Liver (tissue), 9 donors: ENCODE measurements around the gene ELAVL2. TPM values are rescaled to one million over a fixed set of nuclear protein-coding genes. Genes with fewer than 3 reads are reported as not detected.

ENCODE experiments used
- DNase-seq: peaks from one replicate; pipeline ENCODE4 v3.0.0-alpha.2; 2017; ENCODE audit warnings: low spot score
- H3K27ac ChIP-seq, 2 donors: one replicate each; pipeline ENCODE4 v1.7.0; 2013; ENCODE audit warnings: inconsistent platforms in 2 of 2, low read length in 2 of 2, control low read depth in 1 of 2, low read depth in 1 of 2, mild to moderate bottlenecking in 1 of 2
- H3K27me3 ChIP-seq, 4 donors: one replicate each; pipeline versions ENCODE4 v1.6.1 to v1.7.0; 2013; ENCODE audit warnings: low read length in 3 of 4, inconsistent platforms in 1 of 4, mild to moderate bottlenecking in 1 of 4, moderate library complexity in 1 of 4; ENCODE audit not compliant: control insufficient read depth in 4 of 4, insufficient read depth in 4 of 4
- H3K36me3 ChIP-seq, 4 donors: one replicate each; pipeline versions ENCODE4 v1.6.1 to v1.7.0; 2013; ENCODE audit warnings: low read length in 3 of 4, mild to moderate bottlenecking in 3 of 4, low read depth in 1 of 4, moderate library complexity in 1 of 4; ENCODE audit not compliant: control insufficient read depth in 4 of 4, insufficient read depth in 3 of 4
- H3K4me1 ChIP-seq, 4 donors: one replicate each; pipeline versions ENCODE4 v1.6.1 to v1.7.0; 2013; ENCODE audit warnings: low read length in 3 of 4, mild to moderate bottlenecking in 3 of 4, moderate library complexity in 1 of 4; ENCODE audit not compliant: control insufficient read depth in 4 of 4, insufficient read depth in 4 of 4
- H3K4me3 ChIP-seq, 3 donors: one replicate each; pipeline versions ENCODE4 v1.6.1 to v1.7.0; 2013; ENCODE audit warnings: low read length in 3 of 3, control low read depth in 1 of 3, low read depth in 1 of 3, mild to moderate bottlenecking in 1 of 3
- H3K9ac ChIP-seq, 2 donors: one replicate each; pipeline ENCODE4 v1.7.0; 2013; ENCODE audit warnings: low read length in 2 of 2, mild to moderate bottlenecking in 2 of 2, moderate library complexity in 2 of 2, control low read depth in 1 of 2, low read depth in 1 of 2
- H3K9me3 ChIP-seq, 4 donors: one replicate each; pipeline versions ENCODE4 v1.6.1 to v1.7.0; 2013; ENCODE audit warnings: low read length in 3 of 4; ENCODE audit not compliant: control insufficient read depth in 4 of 4
- EGR1 ChIP-seq, 2 donors: IDR thresholded peaks; 2 replicates each; pipeline ENCODE4 v1.6.1; 2016 to 2018; ENCODE audit warnings: antibody characterized with exemption in 2 of 2, low read depth in 2 of 2
- FOXA1 ChIP-seq: IDR thresholded peaks from 2 replicates; pipeline ENCODE4 v1.6.1; 2016; ENCODE audit warnings: antibody characterized with exemption
- FOXA2 ChIP-seq: IDR thresholded peaks from 2 replicates; pipeline ENCODE4 v1.6.1; 2016; ENCODE audit warnings: antibody characterized with exemption
- HNF4A ChIP-seq, 2 donors: conservative IDR thresholded peaks; 2 replicates each; pipeline ENCODE4 v1.6.1; 2016; ENCODE audit warnings: antibody characterized with exemption in 2 of 2, mild to moderate bottlenecking in 2 of 2
- NR2F2 ChIP-seq: IDR thresholded peaks from 2 replicates; pipeline ENCODE4 v1.6.1; 2016; ENCODE audit warnings: antibody characterized with exemption
- RAD21 ChIP-seq, 2 donors: IDR thresholded peaks; 2 replicates each; pipeline ENCODE4 v1.6.1; 2016; ENCODE audit warnings: antibody characterized with exemption in 2 of 2, mild to moderate bottlenecking in 2 of 2
- RXRA ChIP-seq, 2 donors: IDR thresholded peaks; 2 replicates each; pipeline ENCODE4 v1.6.1; 2017 to 2018; ENCODE audit warnings: antibody characterized with exemption in 2 of 2, mild to moderate bottlenecking in 1 of 2
- SP1 ChIP-seq: IDR thresholded peaks from 2 replicates; pipeline ENCODE4 v1.6.1; 2018; ENCODE audit warnings: antibody characterized with exemption, mild to moderate bottlenecking
- TAF1 ChIP-seq: conservative IDR thresholded peaks from 2 replicates; pipeline ENCODE4 v1.6.1; 2016; ENCODE audit warnings: antibody characterized with exemption, mild to moderate bottlenecking
- YY1 ChIP-seq: IDR thresholded peaks from 2 replicates; pipeline ENCODE4 v1.6.1; 2016; ENCODE audit warnings: antibody characterized with exemption, mild to moderate bottlenecking
- WGBS: extraction: QIAGEN DNeasy Blood & Tissue Kit; methylation state at CpG from one replicate; pipeline ENCODE4 v1.1.7; 2013; 5-methylcytosine and 5-hydroxymethylcytosine counted together
- polyA plus RNA-seq, 2 donors: library from polyadenylated mRNA; stranded (reverse) in 1 of 2; unstranded in 1 of 2; fragments of 200-250 nt in 1 of 2; fragments of >200 nt in 1 of 2; fragmentation: Nextera tagmentation in 1 of 2; extraction: Ambion mirVana in 1 of 2; gene quantifications; one replicate each; pipeline versions ENCODE4 v1.2.1 to v1.2.3, GENCODE V29; 2013 to 2015
- total RNA-seq, 2 donors: library from RNA; depleted of rRNA; stranded (reverse); fragments of >200 nt; gene quantifications; one replicate each; pipeline ENCODE4 v1.2.3, GENCODE V29; 2014
- TF ChIP-seq, protein P1 (sequence below): IDR thresholded peaks from 2 replicates; pipeline ENCODE4 v1.6.1; 2016; ENCODE audit warnings: antibody characterized with exemption
- TF ChIP-seq, protein P2 (sequence below): IDR thresholded peaks from 2 replicates; pipeline ENCODE4 v1.6.1; 2016; ENCODE audit warnings: antibody characterized with exemption
- TF ChIP-seq, protein P3 (sequence below): IDR thresholded peaks from 2 replicates; pipeline ENCODE4 v1.6.1; 2016; ENCODE audit warnings: antibody characterized with exemption
- TF ChIP-seq, protein P4 (sequence below): IDR thresholded peaks from 2 replicates; pipeline ENCODE4 v1.6.1; 2016; ENCODE audit warnings: antibody characterized with exemption, mild to moderate bottlenecking
- TF ChIP-seq, protein P5 (sequence below): fragments of 150-350 bp; IDR thresholded peaks from 2 replicates; pipeline ENCODE4 v1.5.1; 2017; ENCODE audit warnings: improper control_type of control experiment, low read depth, low read length; ENCODE audit not compliant: missing input control
- donor health status: healthy.
- donor health status: healthy.
- donor health status: healthy.
- donor health status: healthy.
- donor health status: healthy.

Gene ELAVL2
- total and polyA plus RNA-seq, 4 donors: 0.19 TPM; not detected in 3

DNA sequence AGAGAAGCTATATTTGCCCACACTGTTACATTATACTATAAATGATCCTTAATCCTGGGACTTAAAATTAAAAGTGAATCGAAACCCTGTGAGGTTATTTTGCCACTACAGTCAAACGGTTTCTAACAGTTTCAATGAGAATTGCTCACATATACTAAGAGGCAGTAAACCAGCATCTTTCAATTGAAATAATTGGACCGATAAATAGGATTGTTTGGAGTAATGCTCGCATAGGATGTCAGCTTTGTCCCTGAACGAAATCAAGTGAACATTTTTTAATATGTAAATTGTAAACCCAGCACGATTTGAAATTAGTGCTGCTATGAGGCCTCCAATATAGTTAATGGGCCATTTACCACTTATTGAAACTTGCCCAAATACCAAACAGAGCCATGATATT is 60.5 kb downstream of the ELAVL2 start (continued):
- TF ChIP-seq RXRA (IDR thresholded peaks at IDR 0.05): no peak
- TF ChIP-seq HNF4A (conservative IDR thresholded peaks at IDR 0.05): no peak
- no peak for TF ChIP-seq EGR1 (IDR thresholded peaks at IDR 0.05; ENCODE audit: low read depth in 2 of 2)
- TF ChIP-seq, protein P1, sequence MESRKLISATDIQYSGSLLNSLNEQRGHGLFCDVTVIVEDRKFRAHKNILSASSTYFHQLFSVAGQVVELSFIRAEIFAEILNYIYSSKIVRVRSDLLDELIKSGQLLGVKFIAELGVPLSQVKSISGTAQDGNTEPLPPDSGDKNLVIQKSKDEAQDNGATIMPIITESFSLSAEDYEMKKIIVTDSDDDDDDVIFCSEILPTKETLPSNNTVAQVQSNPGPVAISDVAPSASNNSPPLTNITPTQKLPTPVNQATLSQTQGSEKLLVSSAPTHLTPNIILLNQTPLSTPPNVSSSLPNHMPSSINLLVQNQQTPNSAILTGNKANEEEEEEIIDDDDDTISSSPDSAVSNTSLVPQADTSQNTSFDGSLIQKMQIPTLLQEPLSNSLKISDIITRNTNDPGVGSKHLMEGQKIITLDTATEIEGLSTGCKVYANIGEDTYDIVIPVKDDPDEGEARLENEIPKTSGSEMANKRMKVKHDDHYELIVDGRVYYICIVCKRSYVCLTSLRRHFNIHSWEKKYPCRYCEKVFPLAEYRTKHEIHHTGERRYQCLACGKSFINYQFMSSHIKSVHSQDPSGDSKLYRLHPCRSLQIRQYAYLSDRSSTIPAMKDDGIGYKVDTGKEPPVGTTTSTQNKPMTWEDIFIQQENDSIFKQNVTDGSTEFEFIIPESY: no peak
- TF ChIP-seq NR2F2: no peak
- no peak for TF ChIP-seq RAD21 (IDR thresholded peaks at IDR 0.05)

DNA sequence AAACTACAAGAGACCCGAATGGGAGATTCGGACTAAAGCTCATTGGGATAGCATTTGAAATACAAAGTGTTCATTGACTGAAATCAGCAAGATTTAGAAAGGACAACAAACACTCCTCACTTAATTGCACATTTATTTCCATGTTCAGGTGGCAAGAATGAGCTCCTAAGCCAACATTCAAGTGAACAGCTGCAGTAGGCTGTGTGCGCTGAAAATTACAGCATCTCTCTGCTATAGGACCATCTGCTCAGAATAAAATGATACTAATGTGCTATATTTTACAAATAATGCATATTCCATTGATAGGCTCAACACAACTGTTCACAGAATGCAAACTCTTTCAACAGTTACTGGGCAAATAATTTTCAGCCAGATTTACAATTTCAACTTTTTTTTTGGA is 61.8 kb downstream of the ELAVL2 start:
- Histone ChIP-seq H3K27ac (no peak overlapping the region), H3K4me3 (no peak overlapping the region), H3K9me3 (no peaks in the 10 kb centered on the region), H3K36me3 (no peaks in the 10 kb centered on the region), H3K27me3 (no peaks in the 10 kb centered on the region), H3K9ac (no peak overlapping the region), H3K4me1 (no peaks in the 10 kb centered on the region)
- 71% methylated on average over 3 of the region's 3 CpGs for WGBS
- TF ChIP-seq, protein P2, sequence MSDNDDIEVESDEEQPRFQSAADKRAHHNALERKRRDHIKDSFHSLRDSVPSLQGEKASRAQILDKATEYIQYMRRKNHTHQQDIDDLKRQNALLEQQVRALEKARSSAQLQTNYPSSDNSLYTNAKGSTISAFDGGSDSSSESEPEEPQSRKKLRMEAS: no peak
- TF ChIP-seq FOXA1 (no peak), NR2F2 (no peak)
- no peak for DNase-seq

DNA sequence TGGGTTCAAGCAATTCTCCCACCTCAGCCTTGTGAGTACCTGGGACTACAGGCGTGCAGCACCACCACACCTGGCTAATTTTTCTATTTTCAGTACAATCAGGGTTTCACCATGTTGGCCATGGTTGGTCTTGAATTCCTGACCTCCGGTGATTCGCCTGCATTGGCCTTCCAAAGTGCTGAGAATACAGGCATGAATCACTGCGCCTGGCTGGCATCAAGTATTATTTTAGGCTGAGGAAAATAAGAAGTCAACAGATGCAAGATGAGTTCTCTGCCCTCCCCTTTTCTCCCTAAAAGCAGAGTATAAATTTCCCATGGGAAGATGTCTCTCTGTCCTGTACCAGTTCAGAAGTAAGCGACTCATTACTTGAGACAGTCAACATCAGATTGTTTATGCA is 71.5 kb downstream of the ELAVL2 start:
- WGBS: 77% methylated on average over 5 of the region's 5 CpGs
- H3K9me3 ChIP-seq: no peaks in the 10 kb centered on the region
- no peaks in the 10 kb centered on the region for H3K36me3 ChIP-seq
- H3K4me1 ChIP-seq: no peaks in the 10 kb centered on the region
- H3K9ac ChIP-seq: no peak overlapping the region
- no peak for DNase-seq
- H3K27ac ChIP-seq: no peak overlapping the region
- no peak overlapping the region for H3K4me3 ChIP-seq
- TF ChIP-seq RAD21 (IDR thresholded peaks at IDR 0.05) (no peak), EGR1 (IDR thresholded peaks at IDR 0.05; ENCODE audit: low read depth in 2 of 2) (no peak), FOXA2 (no peak), HNF4A (conservative IDR thresholded peaks at IDR 0.05) (no peak), TAF1 (no peak), NR2F2 (no peak), YY1 (no peak), FOXA1 (no peak), RXRA (IDR thresholded peaks at IDR 0.05) (no peak), SP1 (no peak)
- TF ChIP-seq, protein P1: no peak
- TF ChIP-seq, protein P3, sequence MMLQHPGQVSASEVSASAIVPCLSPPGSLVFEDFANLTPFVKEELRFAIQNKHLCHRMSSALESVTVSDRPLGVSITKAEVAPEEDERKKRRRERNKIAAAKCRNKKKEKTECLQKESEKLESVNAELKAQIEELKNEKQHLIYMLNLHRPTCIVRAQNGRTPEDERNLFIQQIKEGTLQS: no peak
- TF ChIP-seq, protein P4, sequence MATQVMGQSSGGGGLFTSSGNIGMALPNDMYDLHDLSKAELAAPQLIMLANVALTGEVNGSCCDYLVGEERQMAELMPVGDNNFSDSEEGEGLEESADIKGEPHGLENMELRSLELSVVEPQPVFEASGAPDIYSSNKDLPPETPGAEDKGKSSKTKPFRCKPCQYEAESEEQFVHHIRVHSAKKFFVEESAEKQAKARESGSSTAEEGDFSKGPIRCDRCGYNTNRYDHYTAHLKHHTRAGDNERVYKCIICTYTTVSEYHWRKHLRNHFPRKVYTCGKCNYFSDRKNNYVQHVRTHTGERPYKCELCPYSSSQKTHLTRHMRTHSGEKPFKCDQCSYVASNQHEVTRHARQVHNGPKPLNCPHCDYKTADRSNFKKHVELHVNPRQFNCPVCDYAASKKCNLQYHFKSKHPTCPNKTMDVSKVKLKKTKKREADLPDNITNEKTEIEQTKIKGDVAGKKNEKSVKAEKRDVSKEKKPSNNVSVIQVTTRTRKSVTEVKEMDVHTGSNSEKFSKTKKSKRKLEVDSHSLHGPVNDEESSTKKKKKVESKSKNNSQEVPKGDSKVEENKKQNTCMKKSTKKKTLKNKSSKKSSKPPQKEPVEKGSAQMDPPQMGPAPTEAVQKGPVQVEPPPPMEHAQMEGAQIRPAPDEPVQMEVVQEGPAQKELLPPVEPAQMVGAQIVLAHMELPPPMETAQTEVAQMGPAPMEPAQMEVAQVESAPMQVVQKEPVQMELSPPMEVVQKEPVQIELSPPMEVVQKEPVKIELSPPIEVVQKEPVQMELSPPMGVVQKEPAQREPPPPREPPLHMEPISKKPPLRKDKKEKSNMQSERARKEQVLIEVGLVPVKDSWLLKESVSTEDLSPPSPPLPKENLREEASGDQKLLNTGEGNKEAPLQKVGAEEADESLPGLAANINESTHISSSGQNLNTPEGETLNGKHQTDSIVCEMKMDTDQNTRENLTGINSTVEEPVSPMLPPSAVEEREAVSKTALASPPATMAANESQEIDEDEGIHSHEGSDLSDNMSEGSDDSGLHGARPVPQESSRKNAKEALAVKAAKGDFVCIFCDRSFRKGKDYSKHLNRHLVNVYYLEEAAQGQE: no peak
- TF ChIP-seq, protein P5, sequence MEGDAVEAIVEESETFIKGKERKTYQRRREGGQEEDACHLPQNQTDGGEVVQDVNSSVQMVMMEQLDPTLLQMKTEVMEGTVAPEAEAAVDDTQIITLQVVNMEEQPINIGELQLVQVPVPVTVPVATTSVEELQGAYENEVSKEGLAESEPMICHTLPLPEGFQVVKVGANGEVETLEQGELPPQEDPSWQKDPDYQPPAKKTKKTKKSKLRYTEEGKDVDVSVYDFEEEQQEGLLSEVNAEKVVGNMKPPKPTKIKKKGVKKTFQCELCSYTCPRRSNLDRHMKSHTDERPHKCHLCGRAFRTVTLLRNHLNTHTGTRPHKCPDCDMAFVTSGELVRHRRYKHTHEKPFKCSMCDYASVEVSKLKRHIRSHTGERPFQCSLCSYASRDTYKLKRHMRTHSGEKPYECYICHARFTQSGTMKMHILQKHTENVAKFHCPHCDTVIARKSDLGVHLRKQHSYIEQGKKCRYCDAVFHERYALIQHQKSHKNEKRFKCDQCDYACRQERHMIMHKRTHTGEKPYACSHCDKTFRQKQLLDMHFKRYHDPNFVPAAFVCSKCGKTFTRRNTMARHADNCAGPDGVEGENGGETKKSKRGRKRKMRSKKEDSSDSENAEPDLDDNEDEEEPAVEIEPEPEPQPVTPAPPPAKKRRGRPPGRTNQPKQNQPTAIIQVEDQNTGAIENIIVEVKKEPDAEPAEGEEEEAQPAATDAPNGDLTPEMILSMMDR: no peak
- peaks cover 0 to 3% (median 0%) of the 10 kb centered on the region in 4 donors for H3K27me3 ChIP-seq
